ENCODE results near the gene CDC37L1.

DNA sequence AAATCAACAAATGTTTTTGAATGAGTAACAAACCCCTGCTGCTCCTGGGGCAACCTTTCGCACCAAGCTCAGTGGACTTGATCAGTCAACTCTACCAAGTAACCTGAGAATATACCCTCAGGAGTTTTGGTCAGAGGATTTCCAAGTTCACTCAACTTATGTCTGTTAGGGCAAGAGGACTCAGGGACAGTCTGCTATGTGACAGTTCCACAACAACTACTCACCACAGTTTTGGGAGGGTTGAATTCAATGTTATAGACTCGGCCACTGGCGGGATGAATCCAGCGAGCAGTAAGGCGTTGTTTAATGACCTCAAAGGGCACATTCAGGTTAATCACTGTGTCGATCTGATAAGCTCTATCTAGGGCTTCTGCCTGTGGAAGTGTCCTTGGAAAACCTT lies 39.5 kb downstream of the CDC37L1 start:
- TF ChIP-seq ZNF8 (CRISPR knock-in tag; IDR thresholded peaks at IDR 0.05) = no peak
- no peak for TF ChIP-seq PATZ1 (CRISPR knock-in tag; IDR thresholded peaks at IDR 0.05; ENCODE audit: borderline replicate concordance)
- no peak for TF ChIP-seq ESRRG (CRISPR knock-in tag; IDR thresholded peaks at IDR 0.05)

All from SK-N-SH treated with all-trans-retinoic acid at 6 μM for 48 hours (cell line).